Naive thymus-derived CD4-positive, alpha-beta T cell (primary cell): Measurements from ENCODE around the gene MAPK8IP1. TPM values are rescaled to one million over a fixed set of nuclear protein-coding genes. Genes with fewer than 3 reads are reported as not detected.

ENCODE experiments used
- ATAC-seq: fragments of 150-1000 bp; cut with Tn5 transposase; 2 replicates; pipeline ENCODE4 v1.10.0; 2021; ENCODE audit warnings: mild to moderate bottlenecking, moderate library complexity
- CTCF ChIA-PET: fragments of 350-600 bp; sonication (Branson Sonifier 250); formaldehyde crosslinking; loops from one replicate; lab custom pipeline; 2021; ENCODE audit warnings: antibody characterized with exemption; lab: Charles Lee
- POLR2A ChIA-PET: fragments of 350-600 bp; sonication (Branson Sonifier 250); formaldehyde crosslinking; loops from one replicate; lab custom pipeline; 2021; ENCODE audit warnings: antibody characterized with exemption, inconsistent platforms; lab: Charles Lee
- DNase-seq, 9 donors: peaks; one replicate each; pipeline versions ENCODE4 v3.0.0 to v3.0.0-alpha.2; 2020 to 2022; ENCODE audit warnings: mixed read lengths in 1 of 9
- H3K27ac ChIP-seq: one replicate; pipeline ENCODE4 v1.7.0; 2013; ENCODE audit warnings: mild to moderate bottlenecking, low read depth, low read length, moderate library complexity
- H3K27me3 ChIP-seq, 2 donors: one replicate each; pipeline ENCODE4 v1.7.0; 2013; ENCODE audit warnings: low read length in 2 of 2, mild to moderate bottlenecking in 2 of 2, moderate library complexity in 2 of 2; ENCODE audit not compliant: control insufficient read depth in 2 of 2, insufficient read depth in 2 of 2
- H3K36me3 ChIP-seq, 3 experiments: 1 replicate in 2 of 3; 2 replicates in 1 of 3; pipeline ENCODE4 v1.7.0; 2013; ENCODE audit warnings: low read length in 3 of 3, mild to moderate bottlenecking in 3 of 3, moderate library complexity in 1 of 3; ENCODE audit not compliant: insufficient read depth in 3 of 3, control insufficient read depth in 2 of 3
- H3K4me1 ChIP-seq, 2 donors: one replicate each; pipeline ENCODE4 v1.7.0; 2013; ENCODE audit warnings: low read length in 2 of 2, mild to moderate bottlenecking in 2 of 2, moderate library complexity in 1 of 2; ENCODE audit not compliant: control insufficient read depth in 2 of 2, insufficient read depth in 2 of 2
- H3K4me3 ChIP-seq: 2 replicates; pipeline ENCODE4 v1.7.0; 2013; ENCODE audit warnings: mild to moderate bottlenecking, low read length
- H3K9me3 ChIP-seq, 3 experiments: 1 replicate in 2 of 3; 2 replicates in 1 of 3; pipeline ENCODE4 v1.7.0; 2013; ENCODE audit warnings: low read length in 3 of 3; ENCODE audit not compliant: control insufficient read depth in 2 of 3
- H3K27ac Mint-ChIP-seq, 9 donors: one replicate each; pipeline ENCODE4 v1.8.0; 2020 to 2022; ENCODE audit warnings: mixed read lengths in 9 of 9, mild to moderate bottlenecking in 8 of 9, moderate library complexity in 5 of 9, inconsistent platforms in 2 of 9
- H3K27me3 Mint-ChIP-seq, 5 donors: one replicate each; pipeline ENCODE4 v1.8.0; 2021 to 2022; ENCODE audit warnings: mixed read lengths in 5 of 5, mild to moderate bottlenecking in 1 of 5
- H3K36me3 Mint-ChIP-seq, 5 donors: one replicate each; pipeline ENCODE4 v1.8.0; 2020 to 2022; ENCODE audit warnings: mixed read lengths in 5 of 5, mild to moderate bottlenecking in 3 of 5, inconsistent platforms in 1 of 5
- H3K4me1 Mint-ChIP-seq, 7 donors: one replicate each; pipeline ENCODE4 v1.8.0; 2020 to 2022; ENCODE audit warnings: mixed read lengths in 7 of 7, mild to moderate bottlenecking in 3 of 7, inconsistent platforms in 1 of 7
- H3K4me3 Mint-ChIP-seq, 10 donors: one replicate each; pipeline ENCODE4 v1.8.0; 2020 to 2022; ENCODE audit warnings: mild to moderate bottlenecking in 10 of 10, mixed read lengths in 10 of 10, moderate library complexity in 6 of 10, inconsistent platforms in 2 of 10
- H3K9me3 Mint-ChIP-seq, 11 donors: one replicate each; pipeline ENCODE4 v1.8.0; 2020 to 2022; ENCODE audit warnings: mixed read lengths in 11 of 11, mild to moderate bottlenecking in 4 of 11, inconsistent platforms in 1 of 11, moderate library complexity in 1 of 11
- intact Hi-C, 2 donors: fragments of 100-400 bp; cut with micrococcal nuclease; formaldehyde crosslinking; loops; one replicate each; pipeline ENCODE4 v1.15.1; 2023
- polyA plus RNA-seq, 2 donors: library from polyadenylated mRNA; unstranded; fragments of 300-500 nt; fragmentation: Illumina TruSeq; gene quantifications; one replicate each; pipeline ENCODE4 v1.2.3, GENCODE V29; 2021
- total RNA-seq, 6 experiments: library from RNA in 5 of 6; stranded (reverse) in 5 of 6; gene quantifications; 1 replicate in 5 of 6; 2 replicates in 1 of 6; pipeline ENCODE4 v1.2.3 and lab custom pipeline; 2021 to 2026

Gene MAPK8IP1
- total and polyA plus RNA-seq, 7 experiments from 2014 or later, result 0.65 to 7.0 (median 0.92) TPM; not detected in 2

DNA sequence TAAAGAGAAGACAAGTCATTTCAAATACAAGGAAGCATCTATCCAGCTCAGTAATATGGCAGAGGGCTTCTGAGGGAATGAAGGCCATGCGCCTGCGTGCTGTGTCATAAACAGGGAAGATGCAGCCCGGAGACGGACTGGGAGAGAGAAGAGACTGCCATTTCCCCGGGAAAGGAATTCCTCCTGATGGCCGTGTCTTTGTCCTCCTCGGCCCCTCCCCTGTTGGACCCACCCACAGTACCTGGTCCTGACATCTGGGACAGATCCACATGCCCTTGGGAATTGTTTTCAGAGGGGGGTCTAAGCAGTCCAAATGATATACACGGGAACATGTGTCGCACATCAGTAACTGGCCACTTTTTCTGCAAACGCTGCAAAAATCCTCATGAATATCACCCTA lies 52.5 kb downstream of the MAPK8IP1 start:
- no peaks in the 10 kb centered on the region for H3K9me3 ChIP-seq
- no peak overlapping the region for H3K27ac ChIP-seq
- ATAC-seq, result no peak
- DNase-seq, result no peak
- intact Hi-C loops, result no loop called here
- Mint-ChIP-seq H3K9me3 (no peaks in the 10 kb centered on the region), H3K36me3 (peaks cover 0 to 42% (median 5%) of the 10 kb centered on the region in 5 donors), H3K27ac (no peak overlapping the region), H3K27me3 (no peaks in the 10 kb centered on the region), H3K4me3 (no peak overlapping the region), H3K4me1 (no peaks in the 10 kb centered on the region)
- no peaks in the 10 kb centered on the region for H3K4me1 ChIP-seq
- ChIA-PET POLR2A (interaction anchor here (0.6 kb wide), 1 partner anchor 563 kb away, joined by 3 read pairs; no protein-coding TSS in a partner anchor), CTCF (no interaction called here)
- no peaks in the 10 kb centered on the region for H3K27me3 ChIP-seq
- H3K36me3 ChIP-seq, result peaks cover 4 to 60% (median 8%) of the 10 kb centered on the region in 3 experiments
- H3K4me3 ChIP-seq, result no peak overlapping the region

DNA sequence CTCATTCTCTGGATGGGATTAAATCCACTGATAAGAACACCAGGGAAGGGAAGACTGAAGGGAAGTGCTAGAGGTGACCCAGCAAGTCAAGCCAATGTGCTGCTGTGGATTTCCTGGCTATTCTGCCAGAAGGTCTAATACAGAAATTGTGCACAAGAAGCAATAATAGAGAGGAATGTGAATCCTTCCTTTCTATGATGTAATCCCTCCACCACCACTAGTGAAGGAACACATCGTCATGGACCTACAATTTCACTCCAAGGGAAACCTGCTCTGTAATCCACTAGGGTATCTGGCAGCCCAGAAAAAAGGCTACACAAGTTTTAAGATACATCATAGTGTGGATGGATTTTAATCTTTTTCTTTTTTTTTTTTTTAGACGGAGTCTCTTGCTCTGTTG lies 54.4 kb downstream of the MAPK8IP1 start:
- H3K4me1 Mint-ChIP-seq, result no peaks in the 10 kb centered on the region
- no peak for ATAC-seq
- H3K9me3 Mint-ChIP-seq, result no peaks in the 10 kb centered on the region
- Histone ChIP-seq H3K27me3 (no peaks in the 10 kb centered on the region), H3K27ac (no peak overlapping the region), H3K4me1 (no peaks in the 10 kb centered on the region), H3K9me3 (no peaks in the 10 kb centered on the region), H3K36me3 (peaks cover 4 to 50% (median 5%) of the 10 kb centered on the region in 3 experiments), H3K4me3 (no peak overlapping the region)
- intact Hi-C loops, result no loop called here
- no peaks in the 10 kb centered on the region for H3K27me3 Mint-ChIP-seq
- H3K4me3 Mint-ChIP-seq, result no peak overlapping the region
- H3K36me3 Mint-ChIP-seq, result peaks cover 0 to 48% (median 12%) of the 10 kb centered on the region in 5 donors
- CTCF ChIA-PET, result no interaction called here
- POLR2A ChIA-PET, result interaction anchor here (0.6 kb wide), 1 partner anchor 811 kb away, joined by 4 read pairs; no protein-coding TSS in a partner anchor
- H3K27ac Mint-ChIP-seq, result no peak overlapping the region
- DNase-seq, result no peak

DNA sequence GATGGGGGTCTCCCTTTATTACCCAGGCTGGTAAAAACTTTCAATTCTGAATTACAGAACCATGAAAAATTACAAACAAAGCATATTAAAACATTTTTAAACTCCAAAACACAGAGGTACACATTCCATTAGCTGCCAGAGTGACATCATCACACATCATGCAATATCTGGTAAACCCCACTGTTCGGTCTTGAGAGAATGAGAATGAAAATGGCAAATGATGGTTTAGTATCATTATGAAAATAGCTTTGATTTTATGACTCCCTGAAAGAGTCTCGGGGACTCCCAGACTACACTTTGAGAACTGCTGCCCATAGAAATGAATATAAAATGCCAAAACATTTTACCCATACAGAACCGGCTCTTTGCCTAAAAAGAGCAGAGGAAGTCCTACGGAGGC lies 55.8 kb downstream of the MAPK8IP1 start:
- ChIA-PET POLR2A (no interaction called here), CTCF (interaction anchor here (2.4 kb wide), 1 partner anchor 24 kb away, joined by 6 read pairs; no protein-coding TSS in a partner anchor)
- intact Hi-C loops, result no loop called here
- H3K4me1 ChIP-seq, result no peaks in the 10 kb centered on the region
- ATAC-seq (no peak), DNase-seq (no peak)
- H3K4me3 ChIP-seq, result no peak overlapping the region
- Mint-ChIP-seq H3K4me3 (no peak overlapping the region), H3K36me3 (peaks cover 12 to 56% (median 19%) of the 10 kb centered on the region in 5 donors), H3K27ac (no peak overlapping the region), H3K27me3 (no peaks in the 10 kb centered on the region), H3K4me1 (peaks cover 0 to 3% (median 0%) of the 10 kb centered on the region in 7 donors), H3K9me3 (no peaks in the 10 kb centered on the region)
- H3K27ac ChIP-seq, result no peak overlapping the region
- H3K36me3 ChIP-seq, result peaks cover 0 to 51% (median 16%) of the 10 kb centered on the region in 3 experiments
- no peaks in the 10 kb centered on the region for H3K9me3 ChIP-seq
- H3K27me3 ChIP-seq, result no peaks in the 10 kb centered on the region

DNA sequence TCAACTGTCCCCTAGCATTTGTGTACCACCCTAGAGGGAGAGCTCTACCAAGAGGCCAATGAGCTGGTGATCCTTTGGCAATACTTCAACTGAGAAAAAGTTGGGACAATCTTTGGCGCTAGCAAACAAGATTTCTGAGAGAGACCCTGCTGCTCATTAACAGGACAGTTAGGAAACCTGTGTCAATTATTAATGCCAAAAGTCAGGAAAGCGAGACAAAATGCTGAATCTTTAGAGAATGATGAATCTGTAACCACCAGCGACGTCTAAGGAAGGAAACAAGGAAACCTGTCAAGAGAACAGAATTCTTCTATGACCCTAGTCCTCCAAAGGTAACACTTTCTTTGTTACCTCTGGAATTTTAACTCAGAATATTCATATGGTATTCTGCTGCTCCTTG lies 56.9 kb downstream of the MAPK8IP1 start:
- CTCF ChIA-PET, result interaction anchor here (2.4 kb wide), 1 partner anchor 23 kb away, joined by 6 read pairs; no protein-coding TSS in a partner anchor
- ATAC-seq, result no peak

DNA sequence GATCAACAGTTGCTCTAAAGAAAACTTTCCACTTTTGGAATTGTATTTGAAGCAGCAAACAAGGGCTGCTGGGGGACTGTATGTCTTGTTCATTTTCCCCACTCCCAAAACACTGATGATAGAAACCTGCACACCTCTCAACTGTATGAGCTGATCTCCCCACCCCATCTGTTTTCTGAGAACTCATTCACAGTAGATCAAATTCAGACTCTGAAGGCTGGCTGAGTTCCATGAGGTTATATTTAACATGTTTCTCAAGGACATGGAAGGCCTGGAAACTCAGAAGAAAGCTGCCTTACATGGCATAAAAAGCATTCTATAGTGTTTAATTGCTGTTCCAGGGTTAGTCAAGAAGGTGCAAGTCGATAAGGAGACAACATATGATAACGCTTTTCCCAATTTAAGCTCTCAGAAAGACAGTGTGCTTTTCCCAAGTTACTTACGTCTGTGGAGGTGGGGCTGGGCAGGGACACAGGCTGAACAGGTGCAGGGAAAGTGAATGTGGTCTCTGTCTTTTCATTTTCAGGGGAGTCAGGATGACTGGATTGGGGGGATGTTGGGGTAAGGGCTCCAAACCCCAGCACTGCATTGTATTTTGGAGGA lies 60.0 kb downstream of the MAPK8IP1 start:
- ATAC-seq (no peak), DNase-seq (no peak)
- H3K36me3 Mint-ChIP-seq, result peaks cover 16 to 65% (median 20%) of the 10 kb centered on the region in 5 donors
- H3K36me3 ChIP-seq, result peaks cover 6 to 72% (median 42%) of the 10 kb centered on the region in 3 experiments
- H3K9me3 ChIP-seq, result no peaks in the 10 kb centered on the region
- H3K27ac ChIP-seq, result no peak overlapping the region
- H3K4me1 ChIP-seq, result no peaks in the 10 kb centered on the region
- H3K4me3 Mint-ChIP-seq, result no peak overlapping the region
- CTCF ChIA-PET, result no interaction called here
- no peaks in the 10 kb centered on the region for H3K27me3 Mint-ChIP-seq
- POLR2A ChIA-PET, result no interaction called here
- H3K27me3 ChIP-seq, result no peaks in the 10 kb centered on the region
- no peak overlapping the region for H3K4me3 ChIP-seq
- intact Hi-C loops, result no loop called here
- no peaks in the 10 kb centered on the region for H3K9me3 Mint-ChIP-seq
- H3K4me1 Mint-ChIP-seq, result peaks cover 0 to 3% (median 0%) of the 10 kb centered on the region in 7 donors
- H3K27ac Mint-ChIP-seq, result peak overlapping the region in 1 of 9 donors; percentile 11

More for the DNA sequence above, 56.9 kb downstream of the MAPK8IP1 start:
- POLR2A ChIA-PET, result no interaction called here
- Histone ChIP-seq H3K9me3 (no peaks in the 10 kb centered on the region), H3K4me1 (no peaks in the 10 kb centered on the region), H3K27me3 (no peaks in the 10 kb centered on the region), H3K4me3 (no peak overlapping the region), H3K27ac (no peak overlapping the region), H3K36me3 (peaks cover 1 to 51% (median 18%) of the 10 kb centered on the region in 3 experiments)
- Mint-ChIP-seq H3K27ac (peak overlapping the region in 1 of 9 donors; percentile 4), H3K9me3 (no peaks in the 10 kb centered on the region), H3K4me3 (no peak overlapping the region), H3K27me3 (no peaks in the 10 kb centered on the region), H3K36me3 (peaks cover 12 to 53% (median 16%) of the 10 kb centered on the region in 5 donors), H3K4me1 (peaks cover 0 to 3% (median 0%) of the 10 kb centered on the region in 7 donors)
- no peak for DNase-seq
- intact Hi-C loops, result no loop called here

- ChIA-PET CTCF (interaction anchor here (0.5 kb wide), 1 partner anchor 181 kb away, joined by 3 read pairs; no protein-coding TSS in a partner anchor), POLR2A (no interaction called here)
- no peak for ATAC-seq
- H3K27ac ChIP-seq, result no peak overlapping the region
- no peak for DNase-seq
- H3K4me3 Mint-ChIP-seq, result no peak overlapping the region
- no peak overlapping the region for H3K4me3 ChIP-seq
- no peaks in the 10 kb centered on the region for H3K9me3 ChIP-seq
- no peaks in the 10 kb centered on the region for H3K4me1 ChIP-seq
- H3K27me3 ChIP-seq, result no peaks in the 10 kb centered on the region
- intact Hi-C loops, result no loop called here
- no peaks in the 10 kb centered on the region for H3K9me3 Mint-ChIP-seq
- H3K4me1 Mint-ChIP-seq, result peaks cover 0 to 3% (median 0%) of the 10 kb centered on the region in 7 donors
- peak overlapping the region in 1 of 9 donors; percentile 32 for H3K27ac Mint-ChIP-seq
- no peaks in the 10 kb centered on the region for H3K27me3 Mint-ChIP-seq
- peaks cover 20 to 58% (median 21%) of the 10 kb centered on the region in 5 donors for H3K36me3 Mint-ChIP-seq
- peaks cover 6 to 70% (median 42%) of the 10 kb centered on the region in 3 experiments for H3K36me3 ChIP-seq
Observed at GRCh38 chr11:45947885-45948284, 62.4 kb downstream of the MAPK8IP1 start.
